AG10803 (cell line): Measurements from ENCODE around the gene ABCC11.

ENCODE experiments used
- DNase-seq: peaks from one replicate; pipeline ENCODE4 v3.0.0; 2010; ENCODE audit warnings: low read depth
- H3K4me3 ChIP-seq: 2 replicates; pipeline ENCODE4 v1.5.1; 2011; ENCODE audit warnings: mild to moderate bottlenecking, low read length, control low read depth
- CTCF ChIP-seq: conservative IDR thresholded peaks from 2 replicates; pipeline ENCODE4 v1.5.1; 2011; ENCODE audit warnings: mild to moderate bottlenecking, low read length, control low read depth, inconsistent platforms

ABCC11 gene

GRCh38 chr16:48272837-48273421 is 25.6 kb upstream of the ABCC11 start:
- no peak for DNase-seq
- H3K4me3 ChIP-seq, result no peak overlapping the region
- TF ChIP-seq CTCF, result no peak

GRCh38 chr16:48271728-48272127 is 24.4 kb upstream of the ABCC11 start:
- peak; percentile 35; the same call in 1 of the 2 replicates for TF ChIP-seq CTCF
- peak; percentile 18 for DNase-seq
- H3K4me3 ChIP-seq, result no peak overlapping the region

GRCh38 chr16:48269011-48269410 is 21.7 kb upstream of the ABCC11 start:
- no peak for DNase-seq
- H3K4me3 ChIP-seq, result no peak overlapping the region
- TF ChIP-seq CTCF, result no peak

- DNase-seq, result no peak
- no peak overlapping the region for H3K4me3 ChIP-seq
- no peak for TF ChIP-seq CTCF
Measured at GRCh38 chr16:48262631-48263030, 15.3 kb upstream of the ABCC11 start.

GRCh38 chr16:48261569-48261968 is 14.2 kb upstream of the ABCC11 start:
- no peak for TF ChIP-seq CTCF
- no peak for DNase-seq
- no peak overlapping the region for H3K4me3 ChIP-seq

- TF ChIP-seq CTCF, result no peak
- DNase-seq, result no peak
- no peak overlapping the region for H3K4me3 ChIP-seq
Measured at GRCh38 chr16:48256579-48257177, 9.3 kb upstream of the ABCC11 start.

GRCh38 chr16:48252013-48252412 is 4.7 kb upstream of the ABCC11 start:
- no peak overlapping the region for H3K4me3 ChIP-seq
- no peak for TF ChIP-seq CTCF
- DNase-seq, result no peak
